ENCODE data around the gene RYR3.

RYR3 gene

DNA sequence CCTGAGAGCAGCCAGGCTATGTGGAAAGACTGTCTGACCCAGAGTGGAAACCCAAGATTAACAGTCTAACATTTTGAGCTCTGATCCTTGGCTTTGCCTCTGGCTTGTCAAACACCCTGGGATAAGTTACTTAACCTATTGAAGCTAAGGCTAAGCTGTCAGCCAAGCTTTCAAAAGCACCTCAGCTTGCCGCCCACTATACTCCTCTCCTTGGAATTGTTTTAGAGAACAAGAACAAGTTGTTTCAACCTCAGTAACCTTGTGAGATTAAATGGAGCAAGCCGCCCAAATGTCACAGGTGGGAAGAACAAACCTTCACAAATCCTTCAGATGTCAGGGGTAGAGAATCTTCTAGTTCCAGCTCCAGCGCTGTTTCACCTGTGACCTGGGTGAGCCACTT lies 235.1 kb downstream of the RYR3 start:
- no peak overlapping the region for H3K4me3 ChIP-seq (ENCODE audit: low read depth, low read length)
- POLR2A ChIA-PET: no interaction called here
- CTCF ChIA-PET: no interaction called here
- TF ChIP-seq, protein P1, sequence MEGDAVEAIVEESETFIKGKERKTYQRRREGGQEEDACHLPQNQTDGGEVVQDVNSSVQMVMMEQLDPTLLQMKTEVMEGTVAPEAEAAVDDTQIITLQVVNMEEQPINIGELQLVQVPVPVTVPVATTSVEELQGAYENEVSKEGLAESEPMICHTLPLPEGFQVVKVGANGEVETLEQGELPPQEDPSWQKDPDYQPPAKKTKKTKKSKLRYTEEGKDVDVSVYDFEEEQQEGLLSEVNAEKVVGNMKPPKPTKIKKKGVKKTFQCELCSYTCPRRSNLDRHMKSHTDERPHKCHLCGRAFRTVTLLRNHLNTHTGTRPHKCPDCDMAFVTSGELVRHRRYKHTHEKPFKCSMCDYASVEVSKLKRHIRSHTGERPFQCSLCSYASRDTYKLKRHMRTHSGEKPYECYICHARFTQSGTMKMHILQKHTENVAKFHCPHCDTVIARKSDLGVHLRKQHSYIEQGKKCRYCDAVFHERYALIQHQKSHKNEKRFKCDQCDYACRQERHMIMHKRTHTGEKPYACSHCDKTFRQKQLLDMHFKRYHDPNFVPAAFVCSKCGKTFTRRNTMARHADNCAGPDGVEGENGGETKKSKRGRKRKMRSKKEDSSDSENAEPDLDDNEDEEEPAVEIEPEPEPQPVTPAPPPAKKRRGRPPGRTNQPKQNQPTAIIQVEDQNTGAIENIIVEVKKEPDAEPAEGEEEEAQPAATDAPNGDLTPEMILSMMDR (IDR thresholded peaks at IDR 0.05; ENCODE audit: insufficient read depth, low read length, missing control alignments): no peak
- DNase-seq (ENCODE audit: low read depth, low spot score): no peak

DNA sequence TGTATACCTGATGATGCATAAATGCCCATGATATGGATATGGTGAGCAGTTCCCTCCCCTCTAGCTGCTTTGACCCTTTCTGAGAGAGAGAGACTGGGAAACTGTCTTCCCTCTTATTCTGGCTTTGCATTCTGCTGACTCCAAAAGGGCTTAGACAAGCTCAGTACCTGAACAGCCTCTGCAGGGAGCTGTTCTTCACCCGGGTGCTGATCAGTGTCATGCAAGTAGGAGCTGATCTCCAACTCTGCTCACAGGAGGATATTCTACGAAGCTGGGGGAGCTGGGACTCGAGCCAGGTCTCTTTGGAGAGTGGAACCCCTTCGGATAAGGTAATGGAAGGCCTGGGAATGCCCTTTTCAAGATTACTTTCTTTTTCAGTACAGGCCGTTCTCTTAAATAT lies 237.1 kb downstream of the RYR3 start:
- POLR2A ChIA-PET: no interaction called here
- CTCF ChIA-PET: no interaction called here
- TF ChIP-seq, protein P1 (IDR thresholded peaks at IDR 0.05; ENCODE audit: insufficient read depth, low read length, missing control alignments): no peak
- no peak for DNase-seq (ENCODE audit: low read depth, low spot score)
- no peak overlapping the region for H3K4me3 ChIP-seq (ENCODE audit: low read depth, low read length)

DNA sequence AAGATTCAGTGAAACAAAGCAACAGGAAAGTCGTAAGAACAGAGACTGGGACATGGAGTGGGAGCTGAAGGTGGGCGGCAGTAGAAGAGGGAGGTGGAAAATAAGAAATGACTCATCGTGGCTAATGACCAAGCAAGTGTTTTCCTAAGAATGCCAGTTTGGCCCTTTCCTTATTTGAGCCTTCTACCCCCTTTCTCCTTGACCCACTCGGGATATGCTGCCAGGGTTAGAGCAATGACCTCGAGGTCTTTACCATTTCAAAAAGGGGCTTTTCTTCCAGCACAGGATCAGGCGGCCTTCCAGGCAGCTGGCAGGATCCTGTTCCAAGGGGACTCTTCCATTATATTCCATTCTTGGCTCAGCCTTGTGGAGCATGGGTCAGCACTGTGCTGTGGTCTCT lies 241.1 kb downstream of the RYR3 start:
- ChIA-PET CTCF (no interaction called here), POLR2A (no interaction called here)
- DNase-seq (ENCODE audit: low read depth, low spot score): no peak
- TF ChIP-seq, protein P1 (IDR thresholded peaks at IDR 0.05; ENCODE audit: insufficient read depth, low read length, missing control alignments): no peak
- no peak overlapping the region for H3K4me3 ChIP-seq (ENCODE audit: low read depth, low read length)

DNA sequence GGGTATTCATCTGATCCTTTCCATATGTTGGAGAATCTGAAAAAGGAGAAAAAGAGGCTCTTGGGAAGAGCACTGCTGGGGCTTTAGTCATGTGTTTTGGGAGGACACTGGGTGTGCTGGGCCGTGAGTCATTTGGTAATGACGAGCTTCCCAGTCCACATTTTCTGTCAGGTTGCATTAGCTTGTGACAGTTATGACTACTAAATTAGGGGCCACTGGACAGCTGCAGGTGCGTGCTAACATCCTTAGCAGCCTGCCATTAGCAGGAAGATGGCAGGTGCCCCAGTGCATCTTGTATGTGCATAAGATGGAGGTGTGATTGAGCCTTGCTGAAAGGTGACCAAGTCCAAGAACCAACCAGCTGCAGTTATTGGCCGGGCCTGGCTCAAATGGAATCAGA lies 242.4 kb downstream of the RYR3 start:
- ChIA-PET POLR2A (no interaction called here), CTCF (no interaction called here)
- TF ChIP-seq, protein P1 (IDR thresholded peaks at IDR 0.05; ENCODE audit: insufficient read depth, low read length, missing control alignments): no peak
- H3K4me3 ChIP-seq (ENCODE audit: low read depth, low read length): no peak overlapping the region
- DNase-seq (ENCODE audit: low read depth, low spot score): no peak

DNA sequence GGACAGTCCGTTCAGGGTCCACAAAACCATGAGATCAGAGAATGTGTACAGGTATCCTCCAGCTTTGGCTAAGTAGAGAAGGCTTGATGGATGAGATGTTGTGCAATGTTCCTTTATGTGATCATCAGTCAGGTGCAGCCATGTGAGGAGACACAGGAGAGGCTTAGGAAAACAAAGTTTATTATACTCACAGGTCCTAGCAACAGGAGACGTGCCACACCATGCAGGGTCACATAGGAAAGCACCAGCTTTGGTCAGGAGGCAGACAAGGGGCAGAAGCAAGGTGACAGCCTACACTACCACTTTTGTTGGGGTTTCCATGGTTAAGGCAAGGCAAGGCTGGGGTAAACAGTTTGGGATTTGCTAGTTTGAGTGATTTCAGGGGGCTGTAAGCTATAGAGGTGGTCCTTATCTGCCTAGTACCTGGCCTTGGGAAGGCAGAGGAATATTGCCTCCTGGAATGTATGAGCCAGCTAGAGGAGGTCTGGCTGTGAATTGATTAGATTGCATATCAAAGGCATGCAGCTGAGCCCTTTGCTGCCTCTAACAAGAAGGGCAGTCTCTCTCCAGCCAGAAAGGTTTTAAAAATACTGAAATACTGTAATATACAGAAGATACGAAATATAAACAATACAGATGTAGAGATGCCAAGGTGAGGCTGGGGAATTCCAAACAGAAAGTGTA lies 248.6 kb downstream of the RYR3 start:
- no peak overlapping the region for H3K4me3 ChIP-seq (ENCODE audit: low read depth, low read length)
- CTCF ChIA-PET: no interaction called here
- TF ChIP-seq, protein P1 (IDR thresholded peaks at IDR 0.05; ENCODE audit: insufficient read depth, low read length, missing control alignments): no peak
- POLR2A ChIA-PET: no interaction called here
- no peak for DNase-seq (ENCODE audit: low read depth, low spot score)

DNA sequence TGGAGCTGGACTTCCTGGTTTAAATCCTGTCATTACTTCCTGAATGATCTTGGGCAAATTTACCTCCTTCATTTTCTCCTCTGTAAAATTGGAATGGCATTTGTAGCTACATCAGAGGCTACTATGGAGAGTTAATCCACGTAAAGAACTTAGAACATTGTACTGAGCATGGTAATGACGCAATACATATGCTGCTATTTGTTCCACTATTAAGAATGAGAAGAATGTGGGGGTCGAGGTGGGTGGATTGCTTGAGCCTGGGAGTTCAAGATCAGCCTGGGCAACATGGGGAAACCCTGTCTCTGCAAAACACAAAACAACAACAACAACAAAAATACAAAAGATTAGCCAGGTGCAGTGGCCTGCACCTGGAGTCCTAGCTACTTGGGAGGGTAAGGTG lies 250.6 kb downstream of the RYR3 start:
- TF ChIP-seq, protein P1 (IDR thresholded peaks at IDR 0.05; ENCODE audit: insufficient read depth, low read length, missing control alignments): no peak
- POLR2A ChIA-PET: no interaction called here
- no peak overlapping the region for H3K4me3 ChIP-seq (ENCODE audit: low read depth, low read length)
- DNase-seq (ENCODE audit: low read depth, low spot score): no peak
- CTCF ChIA-PET: no interaction called here
